Dedifferentiated amniotic fluid mesenchymal stem cell (primary cell): Measurements from ENCODE around the gene LAMTOR4.
"Not testable (repeated sequence)": the region's sequence is repeated elsewhere in the genome, so short reads cannot be mapped to it uniquely, and the experiment has no call there.

Source experiments
- DNase-seq: peaks from one replicate; pipeline ENCODE4 v3.0.0-alpha.2; 2016; ENCODE audit errors: extremely low spot score

LAMTOR4 gene

DNA sequence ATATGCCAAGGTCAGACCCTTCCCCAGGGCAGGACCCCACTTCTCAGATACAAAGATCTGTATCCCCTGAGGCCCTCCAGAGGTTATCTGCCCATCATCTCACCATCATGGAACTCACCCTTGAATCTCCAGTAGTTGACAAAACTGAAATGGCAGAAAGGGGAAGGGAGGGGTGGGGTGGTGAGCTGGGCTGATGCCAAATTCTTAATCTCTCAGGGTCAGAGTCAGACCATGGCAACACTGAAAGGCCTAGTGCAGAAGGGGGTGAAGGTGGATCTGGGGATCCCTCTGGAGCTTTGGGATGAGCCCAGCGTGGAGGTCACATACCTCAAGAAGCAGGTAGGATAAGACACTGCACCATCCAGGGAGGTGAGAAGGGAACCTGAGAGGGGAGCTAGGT lies 26.1 kb upstream of the LAMTOR4 start:
- DNase-seq: no peak

DNA sequence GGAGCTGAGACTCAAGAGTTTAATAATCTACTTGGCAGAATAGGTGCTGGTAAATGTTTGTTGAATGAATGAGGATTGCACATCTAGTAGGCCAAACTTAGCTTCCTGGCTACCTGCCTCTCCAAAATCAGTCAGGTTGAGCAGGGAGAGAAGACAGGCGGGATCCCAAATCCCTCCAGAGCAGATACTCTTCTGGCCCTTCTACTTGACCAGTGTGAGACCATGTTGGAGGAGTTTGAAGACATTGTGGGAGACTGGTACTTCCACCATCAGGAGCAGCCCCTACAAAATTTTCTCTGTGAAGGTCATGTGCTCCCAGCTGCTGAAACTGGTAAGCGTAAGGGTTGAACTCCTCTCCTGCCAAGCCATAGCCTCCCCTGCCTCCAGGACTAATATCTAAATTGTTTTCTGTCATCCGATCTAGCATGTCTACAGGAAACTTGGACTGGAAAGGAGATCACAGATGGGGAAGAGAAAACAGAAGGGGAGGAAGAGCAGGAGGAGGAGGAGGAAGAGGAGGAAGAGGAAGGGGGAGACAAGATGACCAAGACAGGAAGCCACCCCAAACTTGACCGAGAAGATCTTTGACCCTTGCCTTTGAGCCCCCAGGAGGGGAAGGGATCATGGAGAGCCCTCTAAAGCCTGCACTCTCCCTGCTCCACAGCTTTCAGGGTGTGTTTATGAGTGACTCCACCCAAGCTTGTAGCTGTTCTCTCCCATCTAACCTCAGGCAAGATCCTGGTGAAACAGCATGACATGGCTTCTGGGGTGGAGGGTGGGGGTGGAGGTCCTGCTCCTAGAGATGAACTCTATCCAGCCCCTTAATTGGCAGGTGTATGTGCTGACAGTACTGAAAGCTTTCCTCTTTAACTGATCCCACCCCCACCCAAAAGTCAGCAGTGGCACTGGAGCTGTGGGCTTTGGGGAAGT lies 24.2 kb upstream of the LAMTOR4 start:
- DNase-seq: no peak

DNA sequence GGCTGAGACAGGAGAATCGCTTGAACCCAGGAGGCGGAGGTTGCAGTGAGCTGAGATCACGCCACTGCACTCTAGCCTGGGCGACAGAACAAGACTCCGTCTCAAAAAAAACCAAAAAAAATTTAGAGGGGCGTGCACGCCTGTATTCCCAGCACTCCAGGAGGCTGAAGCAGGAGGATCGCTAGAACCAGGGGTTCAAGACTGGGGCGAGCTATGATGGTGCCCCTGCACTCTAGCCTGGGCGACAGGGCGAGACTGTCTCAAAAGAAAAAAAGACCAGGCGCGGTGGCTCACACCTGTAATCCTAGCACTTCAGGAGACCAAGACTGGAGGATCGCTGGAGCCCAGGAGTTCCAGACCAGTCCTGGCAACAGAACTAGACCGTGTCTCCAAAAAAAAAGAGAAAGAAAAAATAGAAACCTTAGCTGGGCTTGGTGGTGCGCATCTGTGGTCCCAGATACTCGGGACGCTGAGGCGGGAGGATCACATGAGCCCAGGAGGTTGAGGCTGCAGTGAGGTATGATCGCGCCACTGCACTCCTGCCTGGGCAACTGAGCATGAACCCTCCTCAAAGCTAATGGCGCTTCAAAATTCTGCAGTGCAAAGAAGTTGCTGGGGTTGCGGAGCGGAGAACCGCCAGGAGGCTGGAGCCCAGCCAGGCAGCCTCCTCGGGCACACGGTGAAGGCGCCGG lies 22.3 kb upstream of the LAMTOR4 start:
- DNase-seq: no peak

DNA sequence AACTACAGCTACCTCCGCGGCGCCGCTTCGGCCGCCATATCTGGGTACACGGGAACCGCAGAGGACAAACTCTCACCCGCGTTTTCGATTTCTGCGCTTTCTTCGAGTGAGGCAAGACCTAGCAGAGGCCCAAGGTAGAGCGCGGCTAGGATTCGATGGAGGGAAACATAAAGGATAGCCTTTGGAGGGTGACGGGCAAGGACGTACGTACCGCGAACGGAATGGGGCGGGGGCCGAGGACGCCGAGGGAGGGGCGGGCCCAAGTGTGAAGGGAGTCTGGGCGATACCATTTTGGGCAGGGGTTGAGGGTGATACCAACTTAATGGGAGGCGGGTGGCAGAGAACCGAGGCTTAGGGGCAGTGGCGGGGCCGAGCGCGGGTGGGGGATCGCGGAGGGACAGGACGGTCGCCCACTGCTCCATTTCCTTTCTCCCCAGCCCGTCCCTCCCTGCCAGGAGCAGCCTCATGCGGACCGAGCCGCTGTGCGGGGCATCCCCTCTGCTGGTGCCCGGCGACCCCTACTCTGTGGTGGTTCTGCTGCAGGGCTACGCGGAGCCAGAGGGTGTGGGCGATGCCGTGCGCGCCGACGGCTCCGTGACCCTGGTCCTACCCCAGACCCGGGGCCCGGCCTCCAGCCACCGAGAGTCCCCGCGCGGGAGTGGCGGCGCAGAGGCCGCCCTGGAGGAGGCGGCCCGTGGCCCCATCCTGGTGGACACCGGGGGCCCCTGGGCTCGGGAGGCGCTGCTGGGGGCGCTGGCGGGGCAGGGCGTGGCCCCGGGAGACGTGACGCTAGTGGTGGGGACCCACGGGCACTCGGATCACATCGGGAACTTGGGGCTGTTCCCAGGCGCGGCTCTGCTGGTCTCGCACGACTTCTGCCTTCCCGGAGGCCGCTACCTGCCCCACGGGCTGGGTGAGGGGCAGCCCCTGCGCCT lies 21.5 kb upstream of the LAMTOR4 start, which contains the start of gene MBLAC1:
MBLAC1 (plus strand) TSS at position 37 of the 935 bp plus-strand sequence; CDS start at position 466, 429 bp downstream.
- peak; percentile 91 for DNase-seq

DNA sequence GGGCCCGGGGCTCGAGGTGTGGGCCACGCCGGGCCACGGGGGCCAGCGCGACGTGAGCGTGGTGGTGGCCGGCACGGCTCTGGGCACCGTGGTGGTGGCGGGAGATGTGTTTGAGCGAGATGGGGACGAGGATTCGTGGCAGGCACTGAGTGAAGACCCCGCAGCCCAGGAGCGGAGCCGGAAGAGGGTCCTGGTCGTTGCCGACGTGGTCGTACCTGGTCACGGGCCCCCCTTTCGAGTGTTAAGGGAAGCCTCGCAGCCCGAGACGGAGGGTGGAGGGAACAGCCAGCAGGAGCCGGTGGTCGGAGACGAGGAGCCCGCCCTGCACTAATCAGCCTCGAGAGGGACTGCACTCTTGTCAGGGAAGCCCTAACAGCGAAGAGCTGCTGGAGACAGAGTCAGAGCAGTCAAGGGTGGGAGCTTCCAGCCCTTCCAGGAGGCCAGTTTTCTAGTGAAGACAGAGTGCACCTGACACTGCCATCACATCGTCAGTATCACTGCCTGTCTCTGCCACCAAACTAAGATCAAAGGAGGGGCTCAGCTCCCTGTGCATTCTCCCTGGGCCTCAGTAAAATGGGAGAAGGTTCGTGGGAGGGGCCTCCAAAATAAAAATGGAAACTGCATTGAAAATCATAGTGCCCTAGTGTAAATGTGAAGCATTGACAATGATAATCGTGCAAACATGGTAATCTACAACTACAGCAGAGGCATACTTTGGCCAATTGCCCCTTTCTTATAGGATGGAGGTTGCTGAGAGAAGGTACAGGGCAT lies 20.7 kb upstream of the LAMTOR4 start:
- no peak for DNase-seq

DNA sequence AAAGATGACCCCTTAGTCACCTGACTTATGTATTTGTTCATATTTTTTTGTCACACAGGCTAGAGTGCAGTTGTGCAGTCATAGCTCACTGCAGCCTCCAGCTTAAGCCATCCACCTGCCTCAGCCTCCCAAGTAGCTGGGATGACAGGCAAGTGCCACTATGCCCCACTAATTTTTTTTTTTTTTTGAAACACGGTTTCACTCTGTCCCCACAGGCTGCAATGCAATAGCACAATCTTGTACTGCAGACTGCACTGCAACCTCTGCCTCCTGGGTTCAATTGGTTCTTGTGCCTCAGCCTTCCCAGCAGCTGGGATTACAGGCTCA lies 20.1 kb upstream of the LAMTOR4 start:
- no peak for DNase-seq

DNA sequence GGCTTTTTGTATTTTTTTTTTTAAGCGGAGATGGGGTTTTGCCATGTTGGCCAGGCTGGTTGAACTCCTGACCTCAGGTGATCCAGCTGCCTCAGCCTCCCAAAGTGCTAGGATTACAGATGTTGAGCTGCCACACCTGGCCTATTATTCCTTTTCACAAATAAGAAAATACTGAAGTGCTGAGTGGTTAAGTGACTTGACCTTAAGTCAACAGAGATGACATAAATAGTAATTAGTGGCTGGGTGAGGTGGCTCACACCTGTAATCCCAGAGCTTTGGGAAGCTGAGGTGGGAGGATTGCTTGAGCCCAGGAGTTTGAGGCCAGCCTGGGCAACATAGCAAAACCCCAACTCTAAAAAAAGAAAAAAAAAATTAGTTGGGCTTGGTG lies 18.5 kb upstream of the LAMTOR4 start:
- not testable (repeated sequence) for DNase-seq

DNA sequence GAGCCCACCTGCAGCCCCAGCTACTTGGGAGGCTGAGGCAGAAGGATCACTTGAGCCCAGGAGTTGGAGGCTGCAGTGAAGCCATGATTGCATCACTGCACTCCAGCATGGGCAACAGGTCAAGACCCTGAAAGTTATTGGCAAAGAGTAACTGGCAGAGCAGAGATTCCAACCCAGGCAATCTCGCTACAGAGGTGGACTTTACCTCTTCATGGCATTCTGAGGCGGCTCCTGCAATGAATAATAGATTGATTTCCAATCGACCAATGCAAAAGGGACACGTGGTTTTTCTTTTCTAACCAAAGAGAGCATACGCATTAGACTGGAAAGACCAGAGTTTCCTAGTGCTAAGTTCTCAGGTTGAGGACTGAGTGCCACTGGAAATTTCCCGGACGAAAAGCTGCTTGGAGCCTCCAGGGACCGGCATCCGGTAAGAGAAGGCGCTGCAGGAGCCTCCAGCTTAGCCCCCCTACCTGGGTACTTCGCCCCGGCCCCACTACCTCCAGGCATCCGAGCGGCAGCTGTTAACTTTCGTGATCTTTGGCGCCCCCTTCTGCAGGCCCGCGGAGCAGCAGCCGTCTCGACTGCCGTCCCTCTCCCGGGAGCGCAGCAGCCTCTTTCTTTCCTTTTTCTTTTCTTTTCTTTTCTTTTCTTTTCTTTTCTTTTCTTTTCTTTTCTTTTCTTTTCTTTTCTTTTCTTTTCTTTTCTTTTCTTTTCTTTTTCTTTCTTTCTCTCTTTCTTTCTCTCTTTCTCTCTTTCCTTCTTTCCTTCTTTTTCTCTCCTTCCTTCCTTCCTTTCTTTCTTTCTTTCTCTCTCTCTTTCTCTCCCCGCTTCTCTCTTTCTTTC lies 17.9 kb upstream of the LAMTOR4 start:
- peak; percentile 47 for DNase-seq

DNA sequence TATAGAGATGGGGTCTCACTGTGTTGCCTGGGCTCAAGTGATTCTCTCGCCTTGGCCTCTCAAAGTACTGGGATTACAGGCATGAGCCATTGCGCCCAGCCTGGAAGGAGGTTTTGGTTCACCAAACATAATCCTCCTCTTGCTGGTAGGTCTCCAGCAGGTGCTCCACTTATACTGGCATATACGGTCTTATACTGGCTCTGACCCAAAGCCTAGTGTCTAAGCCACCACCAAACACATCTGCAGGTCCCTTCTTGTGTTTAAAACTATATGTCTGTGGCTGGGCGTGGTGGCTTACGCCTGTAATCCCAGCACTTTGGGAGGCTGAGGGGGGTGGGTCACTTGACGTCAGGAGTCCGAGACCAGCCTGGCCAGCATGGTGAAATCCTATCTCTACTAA lies 16.6 kb upstream of the LAMTOR4 start:
- no peak for DNase-seq

DNA sequence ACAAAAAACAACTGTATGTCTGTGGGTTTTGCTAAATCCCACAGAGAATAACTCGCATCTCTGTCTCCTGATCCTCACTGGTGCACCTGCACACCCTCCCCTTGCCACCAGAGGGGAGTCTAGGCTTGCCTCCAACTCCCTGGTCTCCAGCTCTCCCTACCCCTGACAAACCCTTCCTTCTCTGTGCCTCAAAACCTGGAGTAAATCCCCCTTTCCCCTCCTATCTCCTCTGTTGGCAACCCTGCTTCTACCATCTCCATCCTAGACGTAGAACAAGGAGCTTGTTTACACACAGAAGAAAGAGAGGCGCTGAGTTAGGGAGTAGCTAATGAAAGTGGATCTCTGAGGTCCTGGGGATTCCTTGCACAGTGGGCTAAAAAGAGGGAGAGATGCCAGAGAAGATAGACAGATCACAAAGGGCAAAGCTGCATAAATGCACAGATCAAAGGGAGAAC lies 16.0 kb upstream of the LAMTOR4 start:
- DNase-seq: no peak

DNA sequence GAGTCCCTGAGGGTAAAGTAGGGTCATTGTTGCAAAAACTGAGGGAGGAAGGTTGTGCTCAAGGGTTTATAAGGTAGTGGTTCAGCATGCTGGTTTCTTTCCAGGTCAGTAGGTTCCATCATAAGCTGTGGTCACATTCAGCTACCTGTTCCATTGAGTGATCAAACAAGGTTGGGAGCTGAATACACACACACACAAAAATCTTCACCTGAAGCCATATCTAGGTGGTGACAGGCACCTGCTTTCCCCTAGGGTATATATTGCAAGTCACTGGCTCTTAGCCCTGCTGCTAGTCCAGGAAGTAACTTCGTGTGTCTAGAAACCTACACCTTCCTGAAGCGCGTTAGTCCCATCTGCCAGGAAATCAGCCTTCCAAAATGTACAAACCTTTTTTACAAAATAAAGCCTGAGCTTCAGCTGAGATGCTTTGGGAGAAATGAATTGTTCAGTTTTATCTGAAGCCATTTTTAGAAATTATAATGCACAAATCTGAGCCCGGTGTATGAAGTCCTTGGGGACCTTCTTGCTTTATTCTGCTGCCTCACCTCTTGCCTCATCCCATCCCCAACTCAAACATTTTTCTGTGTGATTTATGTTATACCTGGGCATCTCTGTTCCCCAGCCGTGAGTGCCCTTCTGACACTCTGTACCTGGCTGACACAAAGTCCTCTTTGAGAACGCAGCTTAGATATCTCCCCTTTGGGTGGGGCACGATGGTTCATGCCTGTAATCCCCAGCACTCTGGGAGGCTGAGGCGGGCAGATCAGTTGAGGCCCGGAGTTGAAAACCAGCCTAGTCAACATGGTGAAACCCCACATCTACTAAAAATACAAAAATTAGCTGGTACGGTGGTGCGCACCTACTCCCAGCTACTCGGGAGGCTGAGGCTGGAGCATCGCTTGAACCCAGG lies 10.6 kb upstream of the LAMTOR4 start:
- no peak for DNase-seq

DNA sequence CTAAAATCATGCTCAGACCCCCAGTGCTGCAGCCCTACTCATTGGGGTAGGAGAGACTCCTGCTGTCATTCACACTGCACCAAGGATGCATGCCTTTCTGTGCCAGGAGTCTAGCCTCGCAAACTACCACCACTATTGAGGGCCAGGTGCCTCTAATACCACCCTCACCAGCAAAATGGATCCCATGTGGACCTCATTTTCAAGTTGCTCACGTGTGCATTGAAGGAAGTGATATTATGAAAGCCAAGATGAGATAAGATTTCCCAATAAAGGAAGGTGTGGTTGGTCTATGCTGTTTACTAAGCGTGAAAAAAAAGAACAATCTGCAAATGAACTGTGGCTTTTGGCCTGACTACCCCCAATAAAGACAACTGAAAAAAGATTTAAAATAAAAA lies 7.2 kb upstream of the LAMTOR4 start:
- no peak for DNase-seq

DNA sequence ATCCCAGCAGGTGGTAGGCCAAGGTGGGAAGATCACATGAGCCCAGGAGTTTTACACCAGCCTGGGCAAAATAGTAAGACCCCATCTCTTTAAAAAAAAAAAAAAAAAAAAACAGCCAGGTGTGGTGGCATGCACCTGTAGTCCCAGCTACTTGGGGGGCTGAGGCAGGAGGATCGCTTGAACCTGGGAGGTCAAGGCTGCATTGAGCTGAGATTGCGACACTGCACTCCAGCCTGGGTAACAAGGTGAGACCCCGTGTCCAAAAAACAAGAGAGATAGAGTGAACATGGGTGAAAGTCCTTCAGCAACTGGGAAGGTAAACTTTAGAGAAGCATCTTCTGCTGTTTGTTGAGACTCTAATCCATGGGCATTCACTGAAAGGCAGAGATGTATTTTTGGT lies 6.3 kb upstream of the LAMTOR4 start:
- no peak for DNase-seq

DNA sequence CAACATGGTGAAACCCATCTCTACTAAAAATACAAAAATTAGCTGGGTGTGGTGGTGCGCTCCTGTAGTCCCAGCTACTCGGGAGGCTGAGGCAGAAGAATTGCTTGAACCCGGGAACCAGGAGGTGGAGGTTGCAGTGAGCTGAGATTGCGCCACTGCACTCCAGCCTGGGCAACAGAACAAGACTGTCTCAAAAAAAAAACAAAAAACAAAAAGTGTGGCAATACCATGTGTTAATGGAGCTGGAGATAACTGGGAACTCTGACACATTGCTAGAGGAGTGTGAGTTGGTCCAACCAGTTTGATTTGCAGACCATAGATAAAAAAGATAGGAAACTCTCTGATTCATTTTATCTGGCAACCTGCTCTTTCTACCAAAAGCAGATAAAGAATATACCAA lies 2.4 kb upstream of the LAMTOR4 start:
- DNase-seq: not testable (repeated sequence)

DNA sequence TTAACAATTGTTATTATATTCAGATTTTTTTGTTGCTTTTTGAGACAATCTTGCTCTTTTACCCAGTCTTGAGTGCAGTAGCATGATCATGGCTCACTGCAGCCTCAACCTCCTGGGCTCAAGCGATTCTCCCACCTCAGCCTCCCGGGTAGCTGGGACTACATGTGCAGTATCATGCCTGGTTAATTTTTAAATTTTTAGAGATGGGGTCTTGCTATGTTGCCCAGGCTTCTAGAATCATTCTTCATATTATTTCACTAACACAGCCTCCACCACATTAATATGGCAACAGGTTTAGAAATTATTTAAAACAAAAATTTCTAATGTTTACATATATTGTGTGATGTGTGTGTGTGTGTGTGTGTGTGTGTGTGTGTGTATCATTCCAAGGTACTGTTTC lies 1.4 kb upstream of the LAMTOR4 start:
- DNase-seq: no peak

DNA sequence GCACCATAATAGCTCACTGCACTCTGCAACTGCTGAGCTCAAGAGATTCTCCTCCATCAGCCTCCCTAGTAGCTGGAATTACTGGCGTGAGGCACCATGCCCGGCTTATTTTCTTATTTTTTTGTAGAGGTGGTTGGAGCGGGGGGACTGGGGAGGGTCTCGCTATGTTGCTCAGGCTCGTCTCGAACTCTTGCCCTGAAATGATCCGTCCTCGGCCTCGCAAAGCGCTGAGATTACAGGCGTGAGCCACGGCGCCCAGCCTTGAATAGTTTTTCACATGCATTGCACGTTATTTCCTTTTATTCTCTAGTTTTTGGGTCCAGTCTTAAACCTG lies 526 bp upstream of the LAMTOR4 start:
- no peak for DNase-seq

DNA sequence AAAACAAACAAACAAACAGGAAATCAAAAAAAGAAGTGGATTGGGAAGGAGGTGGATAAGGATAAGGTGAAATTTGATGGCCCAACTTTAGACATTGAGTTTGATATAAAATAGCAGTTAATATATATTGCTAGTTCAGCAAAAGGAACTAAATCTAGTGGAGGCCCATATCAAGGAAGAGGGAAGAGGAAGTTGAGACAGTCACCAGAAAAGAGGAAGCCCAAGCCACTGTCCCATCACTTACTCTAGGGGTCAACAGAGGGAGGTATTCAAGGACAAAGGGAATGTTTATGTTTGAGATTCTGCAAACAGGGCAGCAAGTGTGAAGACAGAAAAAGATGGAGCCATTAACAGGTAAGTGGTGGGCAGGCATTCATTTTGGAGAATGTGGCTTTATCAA lies 3.7 kb downstream of the LAMTOR4 start:
- no peak for DNase-seq

DNA sequence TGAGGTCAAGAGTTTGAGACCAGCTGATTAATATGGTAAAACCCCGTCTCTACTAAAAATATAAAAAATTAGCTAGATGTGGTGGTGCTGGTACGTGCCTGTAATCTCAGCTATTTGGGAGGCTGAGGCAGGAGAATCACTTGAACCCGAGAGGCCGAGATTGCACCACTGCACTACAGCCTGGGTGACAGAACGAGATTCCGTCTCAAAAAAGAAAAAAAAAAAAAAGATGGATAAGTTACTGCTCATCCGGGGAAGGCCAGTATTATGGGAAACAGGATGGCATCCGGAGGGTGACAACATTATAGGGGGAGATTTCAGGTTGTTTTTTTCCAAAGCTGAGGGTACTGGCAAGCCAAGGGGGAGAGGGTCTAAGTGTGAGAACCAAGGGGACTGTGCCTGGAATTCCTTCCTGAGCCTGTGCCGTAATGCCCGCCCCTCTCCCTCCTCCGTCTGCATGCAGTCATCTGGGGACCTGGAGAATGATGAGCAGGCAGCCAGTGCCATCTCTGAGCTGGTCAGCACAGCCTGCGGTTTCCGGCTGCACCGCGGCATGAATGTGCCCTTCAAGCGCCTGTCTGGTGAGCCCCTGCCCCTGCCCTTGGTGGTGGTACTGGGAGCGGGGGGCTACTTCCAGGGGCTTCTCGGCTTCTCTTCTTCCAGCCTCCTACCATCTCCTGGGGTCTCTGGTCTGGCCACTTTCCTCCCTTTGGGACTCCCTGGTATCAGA lies 4.4 kb downstream of the LAMTOR4 start:
- DNase-seq: no peak
